HG02588 (cell line): ENCODE data around the gene C1QTNF12.

Experiments used
- ATAC-seq: cut with Tn5 transposase; IDR thresholded peaks from one replicate; pipeline ENCODE4 v1.9.1; 2021; ENCODE audit warnings: mild to moderate bottlenecking, moderate library complexity; ENCODE audit not compliant: unreplicated experiment

Gene C1QTNF12

GRCh38 chr1:1215881-1216605, 30.5 kb downstream of the C1QTNF12 start:
- no peak for ATAC-seq

GRCh38 chr1:1215080-1215676, 31.3 kb downstream of the C1QTNF12 start:
- no peak for ATAC-seq

- ATAC-seq, result no peak
These were observed 32.9 kb downstream of the C1QTNF12 start, which contains the start of gene TNFRSF4 for GRCh38 chr1:1213345-1214265. TNFRSF4 (minus strand) TSS chr1:1214153; CDS start chr1:1214127, 26 bp downstream.

DNA sequence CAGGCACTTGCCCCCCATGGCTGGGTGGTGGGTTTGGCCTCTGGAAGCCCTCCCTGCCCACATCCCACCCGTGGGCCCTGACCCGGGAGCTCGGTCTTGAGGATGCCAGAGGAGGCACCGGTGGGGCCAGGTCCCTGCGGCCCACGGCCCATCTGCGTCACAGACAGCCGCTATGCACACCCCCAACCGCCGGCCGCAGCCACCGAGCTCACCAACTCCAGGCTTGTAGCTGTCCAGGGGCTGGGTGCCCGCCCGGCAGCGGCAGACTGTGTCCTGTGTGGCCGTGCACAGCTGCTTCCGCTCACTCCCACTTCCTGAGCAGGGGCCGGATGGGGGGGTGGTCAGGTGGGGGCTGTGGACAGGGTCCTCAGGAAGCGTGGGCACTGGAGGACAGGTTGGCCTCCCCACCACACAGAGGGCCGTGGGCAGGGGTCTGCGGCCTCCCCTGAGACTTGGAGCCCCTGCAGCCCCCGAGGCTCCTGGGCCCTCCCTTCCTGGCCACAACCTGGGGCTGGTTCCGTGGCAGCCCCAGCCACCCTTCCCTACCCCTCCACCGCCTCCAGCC, 33.7 kb downstream of the C1QTNF12 start:
- no peak for ATAC-seq

DNA sequence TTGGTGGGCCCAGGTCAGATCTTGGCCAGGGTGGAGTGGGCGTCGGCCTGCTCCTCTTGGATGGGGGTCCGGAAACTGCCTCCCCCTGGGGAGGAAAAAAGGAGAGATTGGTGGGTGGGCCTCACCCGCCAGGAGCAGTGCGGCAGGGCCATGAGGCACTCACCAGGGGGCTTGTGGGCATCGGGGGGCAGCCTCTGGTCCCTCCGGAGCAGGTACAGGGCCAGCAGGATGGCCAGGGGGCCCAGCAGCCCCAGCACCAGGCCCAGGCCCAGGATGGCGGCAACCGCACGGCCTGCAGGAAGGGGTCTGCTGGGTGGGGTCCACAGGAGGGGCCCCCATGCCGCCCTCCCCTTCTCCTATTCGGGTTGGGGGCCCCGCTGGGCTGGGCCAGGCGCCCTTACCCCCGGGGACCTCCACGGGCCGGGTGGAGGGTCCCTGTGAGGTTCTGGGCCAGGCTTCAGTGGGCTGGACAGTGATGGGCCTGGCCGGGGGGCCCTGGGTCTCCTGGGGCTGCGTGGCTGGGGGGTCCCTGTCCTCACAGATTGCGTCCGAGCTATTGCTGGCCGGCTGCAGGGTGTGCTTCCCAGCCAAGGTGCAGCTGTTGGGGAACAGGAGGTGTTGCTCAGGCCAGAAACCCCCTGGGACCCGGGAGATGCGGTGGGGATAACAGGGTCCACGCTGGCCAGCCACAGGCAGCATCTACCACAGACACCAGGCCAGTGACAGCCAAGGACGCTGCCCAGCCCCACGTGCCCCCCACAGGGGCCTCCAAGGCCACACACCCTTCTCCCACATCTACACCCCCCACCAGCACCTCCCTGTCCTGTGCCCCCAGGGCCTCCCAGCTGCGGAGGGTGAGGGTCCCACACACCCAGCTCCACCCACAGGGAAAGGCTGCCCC, 34.7 kb downstream of the C1QTNF12 start:
- ATAC-seq, result no peak

- no peak for ATAC-seq
These were observed 35.6 kb downstream of the C1QTNF12 start for GRCh38 chr1:1210726-1211540.

DNA sequence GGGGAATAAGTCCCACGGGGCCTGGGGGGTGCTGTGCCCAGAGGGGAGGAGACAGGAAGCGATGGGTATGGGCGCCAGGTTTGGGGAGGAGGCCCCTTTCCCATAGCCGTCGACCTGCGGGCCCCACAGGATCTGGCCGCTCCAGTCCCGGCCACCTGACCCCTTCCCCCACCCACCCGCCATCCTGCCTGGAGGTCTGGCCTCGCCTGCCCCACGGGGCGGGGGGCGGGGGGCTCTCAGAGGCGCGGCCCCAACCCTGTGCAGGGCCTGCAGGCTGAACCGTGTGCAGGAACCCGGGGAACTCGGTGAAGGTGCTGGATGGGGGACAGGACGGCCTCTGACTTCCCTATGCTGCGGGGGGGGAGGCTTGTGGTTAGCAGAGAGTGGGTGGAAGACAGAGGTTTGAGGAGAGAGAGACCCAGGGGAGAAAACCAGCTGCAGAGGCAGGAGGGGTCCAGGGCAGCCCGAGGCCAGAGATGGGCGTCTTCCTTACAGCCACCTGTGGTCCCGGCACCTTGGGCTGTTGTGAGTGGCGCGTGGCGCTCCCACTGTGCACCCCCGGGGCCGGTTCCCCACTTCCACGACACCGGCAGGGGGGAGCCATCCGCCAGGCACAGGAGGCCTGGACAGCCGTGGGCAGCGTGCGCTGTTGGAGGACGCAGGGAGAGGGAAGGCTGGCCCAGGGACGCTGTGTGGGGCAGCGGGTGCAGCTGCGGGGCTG, 37.6 kb downstream of the C1QTNF12 start:
- no peak for ATAC-seq

GRCh38 chr1:1207571-1207892, 39.0 kb downstream of the C1QTNF12 start:
- ATAC-seq, result no peak

DNA sequence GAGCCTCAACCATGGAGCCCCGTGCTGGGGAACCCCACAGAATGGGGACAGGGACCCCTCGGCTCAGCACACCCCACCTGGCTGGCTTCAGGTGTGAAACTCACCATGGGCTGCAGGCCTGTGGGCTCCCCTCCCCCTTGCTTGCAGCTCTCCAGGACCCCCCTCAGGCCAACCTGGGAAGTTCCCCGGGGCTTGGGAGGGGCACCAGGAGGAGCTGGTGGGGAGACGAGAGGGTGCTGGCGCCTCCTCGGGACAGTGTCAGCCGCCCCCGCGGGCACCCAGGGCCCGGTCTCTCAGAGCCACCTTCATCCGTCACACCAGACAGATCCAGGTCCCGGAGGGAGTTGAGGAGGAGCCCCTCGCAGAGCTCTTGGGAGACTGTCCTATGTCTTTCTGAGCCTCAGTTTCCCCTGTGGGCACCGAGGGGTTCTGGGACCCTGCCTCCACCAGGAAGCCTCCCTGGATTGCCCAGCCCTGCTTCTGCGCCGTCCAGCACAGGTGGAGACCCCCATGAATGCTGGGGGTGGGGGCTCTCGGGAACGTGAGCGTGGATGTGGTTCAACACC, 39.5 kb downstream of the C1QTNF12 start:
- ATAC-seq, result no peak

GRCh38 chr1:1206376-1206965, 40.1 kb downstream of the C1QTNF12 start, which contains the start of gene TNFRSF18:
TNFRSF18 (minus strand) TSS chr1:1206592; CDS start chr1:1206571, 21 bp downstream.
- ATAC-seq, result no peak

DNA sequence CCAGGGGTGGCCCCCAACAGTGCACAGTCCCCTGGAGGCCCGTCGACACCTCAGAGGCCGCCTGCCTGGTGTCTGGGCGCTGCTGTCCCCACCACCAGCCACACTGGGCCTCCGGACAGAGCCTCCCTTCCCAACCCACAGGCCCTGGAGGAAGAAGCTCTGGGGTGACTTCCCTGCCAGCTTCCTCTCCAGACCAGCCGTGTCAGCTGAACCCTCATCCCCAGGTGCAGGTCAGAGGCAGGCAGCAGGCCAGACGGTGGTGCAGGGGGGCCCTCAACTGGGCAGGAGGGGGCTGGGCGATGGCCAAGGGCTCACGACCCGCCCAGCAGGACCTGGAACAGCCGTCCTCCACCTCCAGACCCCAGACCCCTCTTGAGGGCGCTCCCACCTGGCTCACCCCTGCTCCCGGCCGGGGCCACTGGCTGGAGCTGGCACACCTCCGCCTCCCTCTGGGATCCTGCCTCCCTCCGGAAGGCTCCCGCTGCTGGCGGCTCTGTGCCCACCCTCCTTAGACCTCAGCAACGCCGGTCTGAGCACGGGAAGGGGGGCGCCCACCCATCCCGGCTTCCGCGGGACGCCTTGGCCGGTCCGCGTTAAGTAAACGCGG, 40.6 kb downstream of the C1QTNF12 start:
- no peak for ATAC-seq

DNA sequence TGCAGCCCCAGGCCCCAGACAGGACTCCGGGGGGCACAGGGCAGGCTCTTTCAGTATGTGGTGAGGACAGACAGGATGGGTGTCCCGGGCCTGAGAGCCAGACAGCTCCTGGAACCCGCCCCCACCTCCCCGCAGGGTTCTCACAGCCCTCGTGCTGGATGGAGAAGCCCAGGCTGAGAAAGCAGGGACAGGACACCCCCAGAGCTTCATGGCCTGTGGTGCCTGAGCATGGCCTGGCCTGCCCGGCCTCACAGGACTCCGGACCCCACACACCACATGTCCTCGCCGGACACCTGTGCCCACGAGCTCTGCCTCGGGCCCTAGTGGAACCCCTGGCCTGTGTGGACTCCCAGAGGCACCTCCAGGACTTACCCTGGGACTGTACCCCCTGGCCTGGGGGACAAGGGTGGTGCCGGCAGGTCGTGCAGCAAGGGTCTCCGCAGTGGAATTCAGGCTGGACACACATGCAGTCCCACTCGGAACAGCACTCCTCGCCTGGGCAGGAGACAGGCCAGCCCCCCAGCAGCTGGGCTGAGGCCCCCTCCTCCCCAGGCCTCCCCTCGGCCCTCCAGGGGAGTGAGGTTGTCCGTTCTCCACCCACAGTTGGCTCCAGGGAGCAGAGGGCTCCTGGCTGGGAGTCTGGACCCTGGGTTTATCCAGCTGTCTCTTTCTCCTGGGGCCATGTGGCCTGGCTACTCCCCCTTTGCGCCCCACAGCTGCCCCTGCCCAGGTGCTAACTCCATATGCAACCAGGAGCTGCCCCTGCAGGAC, 41.3 kb downstream of the C1QTNF12 start:
- ATAC-seq, result no peak

DNA sequence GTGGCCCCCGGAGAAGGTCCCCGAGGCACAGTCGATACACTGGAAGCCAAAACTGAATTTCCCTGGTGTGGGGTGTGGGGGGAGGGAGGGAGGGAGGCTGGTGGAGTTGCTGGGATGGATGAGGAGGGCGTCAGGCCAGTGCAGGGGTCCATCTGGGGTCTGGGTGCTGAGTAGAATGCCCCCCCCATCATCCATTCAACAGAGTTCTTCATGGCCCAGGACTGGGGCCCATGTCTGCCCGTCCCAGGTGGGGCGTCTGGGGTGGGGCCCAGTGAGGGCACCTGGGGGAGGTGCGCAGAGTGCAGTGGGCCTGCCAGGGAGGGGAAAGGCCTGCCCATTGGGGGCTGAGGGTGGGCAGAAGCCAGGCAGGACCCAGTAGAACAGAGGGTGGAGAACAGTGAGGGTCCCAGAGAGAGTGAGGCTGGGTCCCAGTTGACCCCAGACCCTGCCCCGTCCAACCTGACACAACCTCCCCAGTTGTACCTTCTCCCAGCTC, 42.0 kb downstream of the C1QTNF12 start:
- no peak for ATAC-seq

DNA sequence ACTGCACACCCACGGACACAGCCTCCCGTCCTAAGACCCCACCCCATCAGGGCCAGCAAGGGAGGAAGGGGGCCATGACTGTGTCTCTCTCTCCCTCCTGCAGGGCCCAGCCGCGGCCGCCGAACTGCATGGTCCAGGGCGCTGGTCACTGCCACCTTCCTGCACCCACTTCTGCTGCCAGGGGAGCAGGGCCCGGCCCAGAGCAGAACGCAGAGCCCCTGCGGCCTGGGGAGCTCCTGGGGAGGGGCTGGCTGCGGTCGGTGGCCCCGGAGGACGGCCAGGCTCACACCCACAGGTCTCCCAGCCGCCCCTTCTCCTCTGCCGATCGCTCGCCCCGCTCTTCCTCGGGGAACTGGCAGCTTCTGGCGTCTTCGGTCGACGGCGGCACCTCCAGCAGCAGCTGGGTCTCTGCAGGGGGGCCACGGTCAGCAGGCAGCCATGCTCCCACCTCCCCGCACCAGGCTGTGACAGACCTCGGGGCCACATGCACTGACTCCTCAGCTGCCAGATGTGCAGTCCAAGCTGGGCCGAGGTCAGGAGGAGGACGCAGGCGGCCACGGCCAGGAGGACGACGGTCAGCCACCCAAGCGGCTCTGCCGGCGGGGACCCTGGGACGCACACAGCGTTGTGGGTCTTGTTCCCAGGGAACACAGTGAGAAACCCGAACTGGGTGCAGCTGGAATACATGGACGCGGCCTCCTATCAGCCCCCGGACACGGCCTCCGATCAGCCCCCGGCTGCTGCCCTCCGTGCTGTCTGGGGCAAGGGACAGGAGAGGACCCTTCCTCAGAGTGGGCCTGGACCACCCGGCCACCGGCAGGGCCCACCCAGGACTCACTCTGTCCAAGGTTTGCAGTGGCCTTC, 42.7 kb downstream of the C1QTNF12 start:
- no peak for ATAC-seq

DNA sequence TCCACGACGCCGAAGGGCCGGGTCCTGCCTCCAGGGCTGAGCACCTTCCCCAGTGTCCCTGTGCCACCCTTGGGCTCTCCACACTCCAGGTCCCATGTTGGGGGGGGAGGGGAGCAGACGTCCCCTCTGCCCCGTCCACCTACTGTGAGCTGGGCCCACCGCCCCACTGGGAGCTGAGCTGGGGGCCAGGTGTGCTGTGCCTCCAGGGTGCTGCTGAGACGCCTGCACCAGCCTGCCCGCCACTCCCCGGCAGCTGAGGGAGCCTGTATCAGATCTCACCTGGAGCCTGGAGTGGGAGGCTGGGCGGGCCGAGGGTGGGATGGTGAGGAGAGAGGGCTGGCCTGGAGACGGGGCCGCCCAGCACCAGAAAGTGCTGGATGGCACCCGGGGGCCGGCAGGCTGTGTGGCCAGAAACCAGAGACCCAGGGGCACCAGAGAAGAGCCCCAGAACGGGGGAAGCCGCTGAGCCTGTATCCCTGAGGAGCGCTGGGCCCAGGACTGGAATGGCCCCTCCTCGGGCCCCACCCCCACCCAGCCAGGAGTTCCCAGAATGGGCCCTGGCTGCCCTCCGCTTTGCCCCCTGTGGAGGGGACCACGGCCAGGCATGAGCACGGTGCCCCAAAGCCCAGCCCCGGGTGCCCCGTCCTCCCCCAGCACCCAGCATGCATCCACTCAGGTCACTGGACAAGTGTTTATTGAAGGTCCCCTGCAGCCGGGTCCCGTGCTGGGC, 43.5 kb downstream of the C1QTNF12 start:
- ATAC-seq, result no peak
